HFFc6 (cell line): Measurements from ENCODE around the gene PELI2. TPM values are rescaled to one million over a fixed set of nuclear protein-coding genes. Genes with fewer than 3 reads are reported as not detected.

Source experiments
- DNase-seq: peaks from one replicate; pipeline ENCODE4 v3.0.0-alpha.2; 2018
- H3K27ac Mint-ChIP-seq: 2 replicates; pipeline ENCODE4 v1.8.0; 2020; ENCODE audit warnings: mild to moderate bottlenecking, mixed read lengths
- H3K27me3 Mint-ChIP-seq: 2 replicates; pipeline ENCODE4 v1.8.0; 2021; ENCODE audit warnings: mild to moderate bottlenecking, moderate library complexity, mixed read lengths; ENCODE audit not compliant: insufficient read depth
- H3K36me3 Mint-ChIP-seq: 2 replicates; pipeline ENCODE4 v1.8.0; 2021; ENCODE audit warnings: low read depth, mixed read lengths
- H3K4me1 Mint-ChIP-seq: 2 replicates; pipeline ENCODE4 v1.8.0; 2020; ENCODE audit warnings: low read depth, mixed read lengths
- H3K4me3 Mint-ChIP-seq: 2 replicates; pipeline ENCODE4 v1.8.0; 2020; ENCODE audit warnings: mild to moderate bottlenecking, moderate library complexity, mixed read lengths
- H3K9me3 Mint-ChIP-seq: 2 replicates; pipeline ENCODE4 v1.8.0; 2020; ENCODE audit warnings: mild to moderate bottlenecking, mixed read lengths
- total RNA-seq, 6 experiments: library from RNA; stranded (reverse); fragmentation: NEBNext Ultra II Directional; extraction: Animal tissue kit (Norgen Biotek cat#: 25700); gene quantifications; 2 replicates in 1 of 6; 3 replicates in 5 of 6; pipeline ENCODE4 v1.2.3, GENCODE V29; 2021
- TF ChIP-seq, protein P1 (sequence below): fragments of 200-600 bp; sonication (generic); IDR thresholded peaks from 2 replicates; pipeline ENCODE4 v1.5.0; 2021; ENCODE audit warnings: antibody characterized with exemption, mild to moderate bottlenecking

Gene PELI2
- total RNA-seq, 6 experiments from 2014 or later: 0.69 to 5.9 (median 4.6) TPM

DNA sequence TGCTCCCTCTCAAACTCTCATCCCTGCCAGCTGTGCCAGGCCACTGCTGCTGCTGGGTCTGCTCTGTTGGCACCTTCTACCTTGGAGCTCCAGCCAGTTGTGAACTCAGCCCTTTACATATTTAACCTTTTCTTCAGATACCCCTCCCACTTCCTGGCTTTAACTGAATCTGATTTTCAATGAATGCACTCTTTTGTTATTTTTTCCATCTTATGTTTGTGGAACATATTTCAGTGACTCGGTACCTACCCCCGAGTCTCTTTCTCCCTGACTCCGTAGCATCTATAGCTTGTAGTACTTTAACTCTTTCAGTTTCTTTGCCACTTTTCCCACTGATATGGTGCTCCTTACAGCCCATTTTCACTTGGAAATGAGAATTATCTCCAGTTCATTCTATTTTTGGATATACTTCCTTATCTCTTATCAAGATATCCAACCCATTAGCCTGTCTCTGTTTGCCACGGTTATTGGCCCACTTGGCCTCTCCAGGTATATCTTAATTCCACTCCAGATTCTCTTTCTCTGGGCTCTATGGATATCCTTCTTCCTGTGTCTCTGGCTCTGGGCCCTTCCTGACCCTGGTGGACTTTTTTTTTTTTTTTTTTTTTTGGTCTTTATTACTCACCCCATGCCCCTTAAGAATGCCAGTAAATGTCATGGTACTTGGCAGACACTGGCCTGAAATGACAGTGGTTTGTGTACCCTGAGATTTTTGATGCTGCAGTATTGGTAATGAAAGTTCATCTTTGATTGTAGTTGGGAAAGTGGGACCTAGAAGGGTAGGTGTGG lies 62.7 kb downstream of the PELI2 start:
- H3K27ac Mint-ChIP-seq: no peak overlapping the region

DNA sequence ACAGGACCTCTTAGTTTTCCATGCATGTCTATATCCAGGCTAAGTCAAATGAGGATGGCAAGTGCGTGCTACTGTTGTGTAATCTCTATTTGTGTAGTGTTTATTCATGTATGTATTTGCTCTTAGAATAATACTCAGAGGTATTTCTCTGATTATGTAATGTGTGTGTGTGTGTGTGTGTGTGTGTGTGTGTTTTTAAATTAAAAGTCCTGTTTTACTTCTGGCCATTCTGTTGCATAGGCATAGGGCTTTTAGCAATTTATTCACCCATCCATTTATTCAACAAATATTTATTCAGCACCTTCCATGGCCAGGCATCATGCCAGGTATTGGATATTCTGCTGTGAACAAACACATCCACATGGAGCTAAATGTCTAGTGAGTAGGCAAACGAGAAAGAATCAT lies 63.5 kb downstream of the PELI2 start:
- no peak overlapping the region for H3K4me3 Mint-ChIP-seq
- peaks cover 14% of the 10 kb centered on the region; the same call in 1 of the 2 replicates for H3K4me1 Mint-ChIP-seq
- DNase-seq: no peak
- H3K36me3 Mint-ChIP-seq: no peaks in the 10 kb centered on the region
- TF ChIP-seq, protein P1, sequence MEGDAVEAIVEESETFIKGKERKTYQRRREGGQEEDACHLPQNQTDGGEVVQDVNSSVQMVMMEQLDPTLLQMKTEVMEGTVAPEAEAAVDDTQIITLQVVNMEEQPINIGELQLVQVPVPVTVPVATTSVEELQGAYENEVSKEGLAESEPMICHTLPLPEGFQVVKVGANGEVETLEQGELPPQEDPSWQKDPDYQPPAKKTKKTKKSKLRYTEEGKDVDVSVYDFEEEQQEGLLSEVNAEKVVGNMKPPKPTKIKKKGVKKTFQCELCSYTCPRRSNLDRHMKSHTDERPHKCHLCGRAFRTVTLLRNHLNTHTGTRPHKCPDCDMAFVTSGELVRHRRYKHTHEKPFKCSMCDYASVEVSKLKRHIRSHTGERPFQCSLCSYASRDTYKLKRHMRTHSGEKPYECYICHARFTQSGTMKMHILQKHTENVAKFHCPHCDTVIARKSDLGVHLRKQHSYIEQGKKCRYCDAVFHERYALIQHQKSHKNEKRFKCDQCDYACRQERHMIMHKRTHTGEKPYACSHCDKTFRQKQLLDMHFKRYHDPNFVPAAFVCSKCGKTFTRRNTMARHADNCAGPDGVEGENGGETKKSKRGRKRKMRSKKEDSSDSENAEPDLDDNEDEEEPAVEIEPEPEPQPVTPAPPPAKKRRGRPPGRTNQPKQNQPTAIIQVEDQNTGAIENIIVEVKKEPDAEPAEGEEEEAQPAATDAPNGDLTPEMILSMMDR: no peak
- no peaks in the 10 kb centered on the region for H3K9me3 Mint-ChIP-seq
- H3K27ac Mint-ChIP-seq: no peak overlapping the region
- H3K27me3 Mint-ChIP-seq: peaks cover 3% of the 10 kb centered on the region

More for the DNA sequence above, 62.7 kb downstream of the PELI2 start:
- H3K4me1 Mint-ChIP-seq: peaks cover 18% of the 10 kb centered on the region; the same call in 1 of the 2 replicates
- DNase-seq: no peak
- peaks cover 3% of the 10 kb centered on the region for H3K27me3 Mint-ChIP-seq
- TF ChIP-seq, protein P1: no peak
- H3K4me3 Mint-ChIP-seq: no peak overlapping the region
- no peaks in the 10 kb centered on the region for H3K36me3 Mint-ChIP-seq
- no peaks in the 10 kb centered on the region for H3K9me3 Mint-ChIP-seq

DNA sequence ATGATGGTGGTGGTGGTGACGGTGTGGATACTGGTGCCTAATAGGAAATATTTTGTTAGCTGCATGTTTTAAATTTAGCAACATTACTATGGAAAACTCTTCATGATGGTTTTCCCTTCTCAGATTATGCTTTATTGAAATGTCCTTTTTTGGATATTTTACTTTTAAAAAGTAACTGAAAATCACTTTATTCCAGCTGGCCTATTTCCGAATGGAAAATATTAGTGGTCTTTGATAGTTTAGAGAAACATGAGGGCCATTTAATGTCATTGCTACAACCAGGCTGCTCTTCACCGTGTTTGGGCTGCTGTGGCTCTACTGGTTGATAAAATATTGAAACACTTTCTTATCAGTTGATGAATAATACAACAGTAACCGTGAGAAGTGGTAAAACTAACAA lies 64.2 kb downstream of the PELI2 start:
- no peak overlapping the region for H3K27ac Mint-ChIP-seq
- peaks cover 9% of the 10 kb centered on the region; the same call in 1 of the 2 replicates for H3K4me1 Mint-ChIP-seq
- TF ChIP-seq, protein P1: no peak
- no peaks in the 10 kb centered on the region for H3K9me3 Mint-ChIP-seq
- H3K4me3 Mint-ChIP-seq: no peak overlapping the region
- no peaks in the 10 kb centered on the region for H3K36me3 Mint-ChIP-seq
- DNase-seq: no peak
- peaks cover 3% of the 10 kb centered on the region for H3K27me3 Mint-ChIP-seq

DNA sequence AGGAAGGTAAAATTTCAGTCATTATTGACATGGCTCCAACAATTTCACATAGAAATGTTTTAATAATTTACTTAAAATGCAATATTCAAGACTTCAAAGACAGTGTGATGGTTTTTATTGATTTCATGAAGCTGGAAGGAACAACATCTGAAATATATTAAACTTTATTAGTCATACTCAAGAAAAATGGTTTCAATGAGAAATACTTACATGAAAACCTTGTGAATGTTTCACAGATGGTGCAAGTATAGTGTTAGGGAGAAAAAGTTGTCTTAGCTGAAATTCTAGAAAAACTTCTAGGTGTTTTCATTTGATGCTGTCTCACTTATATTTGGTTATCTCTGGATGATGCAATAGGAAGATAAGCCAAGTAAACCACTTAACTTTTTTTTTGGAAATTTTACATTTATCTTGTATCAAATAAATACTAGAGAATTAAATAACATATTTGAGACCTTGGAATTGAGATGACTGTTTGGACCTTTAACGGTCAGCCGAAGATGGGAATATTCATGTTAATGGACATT lies 65.5 kb downstream of the PELI2 start:
- Mint-ChIP-seq H3K9me3 (no peaks in the 10 kb centered on the region), H3K27me3 (peaks cover 3% of the 10 kb centered on the region)

DNA sequence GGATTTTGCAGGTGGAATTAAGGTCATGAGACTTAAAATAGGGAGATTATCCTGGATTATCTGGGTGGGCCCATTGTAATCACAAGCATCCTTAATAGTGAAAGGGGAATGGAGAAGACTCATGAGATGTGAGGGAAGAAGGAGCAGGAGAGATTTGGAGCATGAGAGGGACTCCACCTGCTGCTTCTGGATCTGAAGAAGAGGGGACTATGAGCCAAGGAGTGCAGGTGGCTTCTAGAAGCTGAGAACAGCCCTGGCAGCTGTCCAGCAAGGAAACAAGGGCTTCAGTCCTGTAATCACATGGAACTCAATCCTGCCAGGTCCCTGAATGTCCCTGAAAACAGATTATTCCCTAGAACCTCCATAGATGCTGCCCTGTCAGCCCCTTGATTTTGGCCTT lies 67.8 kb downstream of the PELI2 start:
- peaks cover 9% of the 10 kb centered on the region for H3K4me1 Mint-ChIP-seq
- H3K27me3 Mint-ChIP-seq: no peaks in the 10 kb centered on the region
- H3K36me3 Mint-ChIP-seq: no peaks in the 10 kb centered on the region
- H3K4me3 Mint-ChIP-seq: no peak overlapping the region
- H3K27ac Mint-ChIP-seq: no peak overlapping the region
- DNase-seq: no peak
- TF ChIP-seq, protein P1: no peak
- H3K9me3 Mint-ChIP-seq: no peaks in the 10 kb centered on the region

More for the DNA sequence above, 65.5 kb downstream of the PELI2 start:
- Mint-ChIP-seq H3K36me3 (no peaks in the 10 kb centered on the region), H3K27ac (no peak overlapping the region), H3K4me3 (no peak overlapping the region), H3K4me1 (peaks cover 9% of the 10 kb centered on the region; the same call in 1 of the 2 replicates)
- TF ChIP-seq, protein P1: no peak
- DNase-seq: no peak
